ENCODE measurements around the gene HPSE2.

DNA sequence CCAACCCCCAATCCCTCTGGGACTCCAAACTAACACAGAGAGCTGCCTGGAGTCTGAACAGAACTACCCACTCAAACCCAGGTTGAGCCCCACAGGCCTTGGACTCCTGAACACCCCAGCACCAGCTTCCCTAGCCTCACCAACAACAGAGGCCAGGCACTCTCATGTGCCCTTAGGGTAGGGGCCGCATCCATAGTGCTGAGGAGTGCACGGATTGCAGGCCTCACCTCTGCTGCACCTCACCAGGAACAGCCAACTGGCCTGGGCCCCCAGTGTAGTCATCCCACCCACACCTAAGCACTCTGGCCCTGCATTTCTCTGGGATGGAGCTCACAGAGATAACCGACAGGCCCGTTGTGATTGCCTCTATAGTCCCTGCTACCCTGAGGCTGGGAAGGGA, 194.2 kb downstream of the HPSE2 start:
- TF ChIP-seq POLR2A (IDR thresholded peaks at IDR 0.05) = no peak
- TF ChIP-seq, protein P1, sequence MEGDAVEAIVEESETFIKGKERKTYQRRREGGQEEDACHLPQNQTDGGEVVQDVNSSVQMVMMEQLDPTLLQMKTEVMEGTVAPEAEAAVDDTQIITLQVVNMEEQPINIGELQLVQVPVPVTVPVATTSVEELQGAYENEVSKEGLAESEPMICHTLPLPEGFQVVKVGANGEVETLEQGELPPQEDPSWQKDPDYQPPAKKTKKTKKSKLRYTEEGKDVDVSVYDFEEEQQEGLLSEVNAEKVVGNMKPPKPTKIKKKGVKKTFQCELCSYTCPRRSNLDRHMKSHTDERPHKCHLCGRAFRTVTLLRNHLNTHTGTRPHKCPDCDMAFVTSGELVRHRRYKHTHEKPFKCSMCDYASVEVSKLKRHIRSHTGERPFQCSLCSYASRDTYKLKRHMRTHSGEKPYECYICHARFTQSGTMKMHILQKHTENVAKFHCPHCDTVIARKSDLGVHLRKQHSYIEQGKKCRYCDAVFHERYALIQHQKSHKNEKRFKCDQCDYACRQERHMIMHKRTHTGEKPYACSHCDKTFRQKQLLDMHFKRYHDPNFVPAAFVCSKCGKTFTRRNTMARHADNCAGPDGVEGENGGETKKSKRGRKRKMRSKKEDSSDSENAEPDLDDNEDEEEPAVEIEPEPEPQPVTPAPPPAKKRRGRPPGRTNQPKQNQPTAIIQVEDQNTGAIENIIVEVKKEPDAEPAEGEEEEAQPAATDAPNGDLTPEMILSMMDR (IDR thresholded peaks at IDR 0.05) = no peak
